EL (cell line): Measurements from ENCODE around the gene UBE2Z.
A peak's percentile ranks its signal among the peaks of the same experiment; 100 is the strongest.
"Not testable (repeated sequence)": the region's sequence is repeated elsewhere in the genome, so short reads cannot be mapped to it uniquely, and the experiment has no call there.

Source experiments
- DNase-seq: peaks from one replicate; pipeline ENCODE4 v3.0.0-alpha.2; 2016

The UBE2Z gene

DNA sequence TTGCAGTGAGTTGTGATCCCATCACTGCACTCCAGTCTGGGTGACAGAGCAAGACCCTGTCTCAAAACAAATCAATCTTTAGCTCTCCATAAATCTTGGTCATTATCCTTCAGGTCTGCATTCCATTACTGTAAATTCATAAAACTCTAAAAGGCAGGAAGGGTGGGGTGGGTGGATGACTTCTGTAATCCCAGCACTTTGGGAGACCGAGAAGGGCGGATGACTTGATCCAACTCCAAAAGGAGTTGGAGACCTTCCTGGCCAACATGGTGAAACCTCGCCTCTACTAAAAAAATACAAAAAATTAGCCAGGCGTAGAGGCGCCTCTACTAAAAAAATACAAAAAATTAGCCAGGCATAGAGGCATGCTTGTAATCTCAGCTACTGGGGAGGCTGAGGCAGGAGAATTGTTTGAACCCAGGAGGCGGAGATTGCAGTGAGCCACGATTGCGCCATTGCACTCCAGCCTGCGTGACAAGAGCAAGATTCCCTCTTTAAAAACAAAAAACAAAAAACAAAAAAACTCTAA lies 2.2 kb upstream of the UBE2Z start:
- no peak for DNase-seq

DNA sequence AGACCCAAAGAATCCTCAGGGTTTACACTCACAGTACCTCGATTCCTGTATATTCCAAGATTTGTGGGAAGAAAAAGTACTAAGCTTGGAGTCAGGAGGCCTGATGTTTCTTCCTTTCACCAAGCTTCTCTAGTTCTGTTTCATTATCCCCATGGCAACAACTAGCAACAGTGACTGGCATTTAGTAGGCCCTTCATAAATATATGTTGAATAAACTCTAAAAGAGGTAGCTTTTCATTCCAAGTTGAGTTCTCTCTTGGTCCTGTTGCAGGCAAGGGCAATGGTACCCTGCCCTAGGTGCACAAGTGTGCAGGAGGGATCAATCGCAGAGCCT lies 527 bp upstream of the UBE2Z start:
- no peak for DNase-seq

DNA sequence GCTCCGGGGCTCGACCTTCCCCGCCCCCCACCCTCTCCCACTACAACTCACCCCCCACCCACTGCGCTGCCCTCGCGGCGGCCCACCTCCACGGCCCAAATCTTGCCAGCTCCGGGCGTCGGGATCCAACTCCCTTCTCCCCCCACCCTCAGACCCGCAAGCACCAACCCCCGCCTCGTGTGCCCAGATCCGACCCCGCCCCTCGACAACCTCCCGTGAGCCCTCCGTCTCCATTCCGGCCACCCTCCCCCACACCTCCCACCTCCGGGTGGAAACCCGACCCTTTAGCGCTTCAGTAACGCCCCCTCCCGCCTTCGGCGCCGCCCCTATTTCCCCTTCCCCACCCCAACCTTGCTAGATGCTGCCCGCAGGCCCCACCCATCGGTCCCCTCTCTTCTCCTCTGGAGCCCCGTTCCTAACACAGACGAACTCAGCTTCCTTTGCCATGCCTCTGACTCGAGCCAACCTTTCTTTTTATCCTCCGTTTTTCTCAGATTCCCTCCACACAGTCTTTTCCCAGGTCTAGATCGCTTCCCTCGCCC lies 717 bp downstream of the UBE2Z start:
- DNase-seq, result peak; percentile 94

DNA sequence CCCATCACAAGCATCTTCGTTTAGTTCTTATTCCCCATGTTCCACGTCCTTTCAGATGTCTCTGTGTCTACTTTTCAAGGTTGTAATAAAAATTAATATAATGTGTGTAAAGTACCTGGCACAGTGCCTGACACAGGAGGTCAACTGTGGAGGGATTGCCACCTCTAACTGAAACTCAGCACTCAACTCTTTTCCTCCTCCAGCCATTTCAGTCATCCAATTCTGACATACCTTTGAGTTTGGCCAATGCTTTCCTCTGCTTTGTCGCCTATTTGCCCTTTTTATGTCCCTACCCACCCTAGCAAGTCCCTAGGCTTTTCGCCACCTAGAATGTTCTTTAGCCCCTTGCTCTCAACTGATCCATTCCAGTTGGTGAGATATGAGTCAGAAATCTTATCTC lies 1.6 kb downstream of the UBE2Z start:
- DNase-seq, result peak; percentile 29

GRCh38 chr17:48910370-48910769 lies 2.2 kb downstream of the UBE2Z start:
- no peak for DNase-seq

GRCh38 chr17:48912476-48912875 lies 4.3 kb downstream of the UBE2Z start:
- DNase-seq, result no peak

DNA sequence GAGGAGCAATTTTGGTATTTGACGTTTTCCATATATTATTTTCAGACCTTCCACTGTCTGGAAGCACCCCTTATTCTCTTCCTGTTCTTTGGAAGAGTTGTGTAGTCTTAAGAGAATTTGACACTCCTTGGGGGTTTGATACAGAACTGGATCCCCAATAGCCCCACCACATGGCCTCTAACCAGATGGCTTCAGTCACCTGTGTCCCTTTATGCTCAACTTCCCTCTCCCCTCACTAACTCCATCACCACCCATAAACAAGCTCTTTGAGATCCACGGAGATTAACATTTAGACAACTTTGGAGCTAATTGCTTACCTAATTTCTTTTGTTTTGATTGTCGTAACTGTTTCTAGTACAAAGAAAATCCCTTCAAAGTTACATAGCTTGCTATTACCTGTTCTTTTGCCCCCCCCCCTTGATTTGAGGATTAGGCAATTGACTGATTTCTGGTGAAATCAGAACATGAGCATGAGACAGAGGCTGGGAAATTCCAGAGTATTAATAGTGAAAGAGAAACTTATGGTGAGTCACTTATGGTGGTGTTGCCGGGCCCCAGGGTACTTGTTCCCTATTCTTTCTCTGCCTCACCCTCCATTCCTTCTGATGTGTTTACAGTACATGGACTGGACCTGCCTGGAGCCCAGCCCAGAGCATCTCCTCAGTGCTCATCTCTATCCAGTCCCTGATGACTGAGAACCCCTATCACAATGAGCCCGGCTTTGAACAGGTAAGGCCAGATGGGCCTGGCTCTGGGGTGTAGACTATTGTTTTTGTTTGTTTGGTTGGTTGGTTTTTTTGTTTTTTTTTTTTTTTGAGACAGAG lies 7.5 kb downstream of the UBE2Z start:
- DNase-seq, result peak; percentile 92

- DNase-seq, result no peak
Measured at GRCh38 chr17:48925251-48925990, 17.2 kb downstream of the UBE2Z start.

GRCh38 chr17:48925991-48926342 lies 17.8 kb downstream of the UBE2Z start:
- no peak for DNase-seq

GRCh38 chr17:48927978-48928745 lies 20.0 kb downstream of the UBE2Z start:
- DNase-seq, result no peak

GRCh38 chr17:48928876-48929811 lies 20.9 kb downstream of the UBE2Z start:
- no peak for DNase-seq

DNA sequence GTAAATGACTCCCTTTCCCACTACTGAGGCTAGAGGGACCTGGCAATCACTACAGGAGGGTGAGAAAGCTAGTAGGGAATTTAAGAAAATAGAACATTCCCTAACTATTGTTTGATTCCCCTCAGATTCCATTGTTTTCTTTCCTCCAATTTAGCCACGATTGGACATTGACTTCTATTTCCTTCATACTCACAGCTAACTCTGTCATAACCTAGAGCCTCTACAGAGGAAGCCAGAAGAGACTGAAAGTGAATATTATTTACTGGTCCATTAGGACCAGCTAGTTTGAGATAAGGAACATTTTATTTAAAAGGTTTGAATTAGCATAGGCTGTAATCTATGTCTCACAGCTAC lies 21.6 kb downstream of the UBE2Z start:
- DNase-seq, result no peak

DNA sequence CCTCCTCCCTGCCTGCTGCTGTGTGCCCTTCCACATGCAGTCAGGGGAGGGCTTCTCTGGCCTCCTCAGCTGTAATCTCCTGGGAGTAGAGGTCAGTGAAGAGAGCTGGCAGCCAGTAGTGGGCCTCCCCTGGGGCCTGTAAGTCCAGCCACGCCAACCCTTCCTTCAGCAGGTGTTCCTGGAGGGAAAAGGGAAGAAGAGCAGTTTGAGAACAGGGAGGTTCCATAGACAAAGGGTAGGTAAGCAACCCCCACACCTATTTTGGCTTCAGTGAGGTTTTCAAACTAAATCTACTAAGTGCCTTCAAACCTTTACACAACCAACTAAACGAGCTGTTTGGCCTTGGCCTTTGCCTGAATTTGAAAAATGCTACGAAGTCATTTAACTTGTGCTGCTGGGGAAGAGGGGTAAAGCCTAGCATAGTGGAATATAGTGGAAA lies 22.2 kb downstream of the UBE2Z start:
- no peak for DNase-seq

DNA sequence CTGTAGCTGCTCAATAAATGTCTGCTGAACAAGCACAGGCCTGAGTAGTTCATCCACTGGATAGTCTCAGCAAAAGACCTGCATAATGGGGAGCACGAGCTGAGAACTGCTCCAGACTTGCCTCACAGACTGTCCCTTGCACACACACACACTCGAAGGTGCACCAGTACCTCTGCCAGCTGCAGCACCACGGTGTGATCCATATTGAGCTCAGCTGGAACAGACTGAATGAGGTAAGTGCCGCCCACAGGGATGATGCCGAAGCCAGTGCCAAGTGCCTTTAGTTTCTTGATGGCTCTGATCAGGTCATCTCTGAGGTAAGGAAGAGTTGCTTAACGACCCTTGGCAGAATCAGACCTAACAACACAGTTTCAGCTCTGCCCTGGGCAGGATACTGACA lies 24.8 kb downstream of the UBE2Z start:
- no peak for DNase-seq

- DNase-seq, result peak; percentile 92
Measured at GRCh38 chr17:48944515-48945260, 36.5 kb downstream of the UBE2Z start, which contains the start of gene SNF8. TSS of gene SNF8 (minus strand) at chr17:48944842. CDS start at chr17:48944734, 108 bp downstream.

- not testable (repeated sequence) for DNase-seq
Measured at GRCh38 chr17:48945261-48945651, 37.0 kb downstream of the UBE2Z start.

- DNase-seq, result no peak
Measured at GRCh38 chr17:48951572-48951971, 43.4 kb downstream of the UBE2Z start.

DNA sequence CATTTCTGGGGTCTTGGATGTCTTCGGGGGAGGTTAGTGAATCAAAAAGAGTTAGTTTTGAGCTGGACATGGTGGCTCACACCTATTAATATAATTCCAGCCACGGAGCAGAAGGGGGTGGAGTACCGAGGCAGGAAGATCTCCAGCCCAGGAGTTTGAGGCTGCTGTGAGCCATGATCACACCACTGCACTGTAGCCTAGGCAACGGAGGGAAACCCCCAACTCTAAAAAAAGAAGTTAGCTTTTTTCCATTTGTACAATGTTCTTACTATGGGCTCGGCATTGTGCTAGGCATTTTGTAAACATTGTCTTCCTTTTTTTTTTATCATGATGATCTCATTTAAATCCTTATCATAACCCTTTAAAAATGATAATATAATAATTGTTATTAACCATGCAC lies 44.7 kb downstream of the UBE2Z start:
- DNase-seq, result no peak

- DNase-seq, result peak; percentile 57
Measured at GRCh38 chr17:48954300-48954755, 46.1 kb downstream of the UBE2Z start.

- DNase-seq, result no peak
Measured at GRCh38 chr17:48960834-48961515, 52.8 kb downstream of the UBE2Z start.
